ENCODE data around the gene PYCARD.
"Not testable (repeated sequence)": the region's sequence is repeated elsewhere in the genome, so short reads cannot be mapped to it uniquely, and the experiment has no call there.

The PYCARD gene

GRCh38 chr16:31202414-31203375, at the start of gene PYCARD:
Gene PYCARD, minus strand, starts transcription at chr16:31202760. Its CDS starts 70 bp downstream, at chr16:31202690.
- no peak for FAIRE-seq

GRCh38 chr16:31251435-31251834, 48.9 kb upstream of the PYCARD start:
- FAIRE-seq, result no peak

GRCh38 chr16:31250782-31251384, 48.3 kb upstream of the PYCARD start:
- FAIRE-seq, result no peak

GRCh38 chr16:31248344-31248743, 45.8 kb upstream of the PYCARD start:
- FAIRE-seq, result no peak

GRCh38 chr16:31246296-31246695, 43.7 kb upstream of the PYCARD start:
- FAIRE-seq, result no peak

GRCh38 chr16:31245598-31245997, 43.0 kb upstream of the PYCARD start:
- FAIRE-seq, result not testable (repeated sequence)

- FAIRE-seq, result no peak
These were observed 41.4 kb upstream of the PYCARD start for GRCh38 chr16:31243734-31244670.

- no peak for FAIRE-seq
These were observed 39.6 kb upstream of the PYCARD start for GRCh38 chr16:31242206-31242605.

GRCh38 chr16:31238041-31238440, 35.5 kb upstream of the PYCARD start:
- no peak for FAIRE-seq

- no peak for FAIRE-seq
These were observed 26.9 kb upstream of the PYCARD start for GRCh38 chr16:31229501-31229900.

- no peak for FAIRE-seq
These were observed 25.6 kb upstream of the PYCARD start for GRCh38 chr16:31228206-31228605.

- no peak for FAIRE-seq
These were observed 22.6 kb upstream of the PYCARD start for GRCh38 chr16:31225193-31225592.

- FAIRE-seq, result no peak
These were observed 21.8 kb upstream of the PYCARD start for GRCh38 chr16:31224092-31224955.

GRCh38 chr16:31223044-31223443, 20.5 kb upstream of the PYCARD start:
- no peak for FAIRE-seq

GRCh38 chr16:31221357-31222160, 19.0 kb upstream of the PYCARD start:
- no peak for FAIRE-seq

- FAIRE-seq, result no peak
These were observed 16.7 kb upstream of the PYCARD start for GRCh38 chr16:31219154-31219741.

- FAIRE-seq, result no peak
These were observed 14.6 kb upstream of the PYCARD start for GRCh38 chr16:31217136-31217530.

- no peak for FAIRE-seq
These were observed 14.0 kb upstream of the PYCARD start, which contains the start of gene PYDC1 for GRCh38 chr16:31216422-31217135. Gene PYDC1, minus strand, starts transcription at chr16:31217135. Its CDS starts 107 bp downstream, at chr16:31217028.

GRCh38 chr16:31215287-31216162, 13.0 kb upstream of the PYCARD start:
- no peak for FAIRE-seq

Data from islet of Langerhans (tissue), 1 donor.